PC-9 (cell line): ENCODE results near the gene TMPRSS11E. TPM values are rescaled to one million over a fixed set of nuclear protein-coding genes. Genes with fewer than 3 reads are reported as not detected.
A peak's percentile ranks its signal among the peaks of the same experiment; 100 is the strongest.

Experiments
- BruUV-seq: library from RNA; stranded (reverse); fragments of 400-500 nt; replicated peaks from 2 replicates; lab custom pipeline; 2021; lab: Mats Ljungman, UMichigan
- CTCF ChIA-PET: fragments of 300-600 bp; sonication (Branson Sonifier 250); formaldehyde crosslinking; loops from one replicate; lab custom pipeline; 2022; ENCODE audit warnings: antibody characterized with exemption; lab: Charles Lee
- POLR2A ChIA-PET: fragments of 300-600 bp; sonication (Branson Sonifier 250); formaldehyde crosslinking; loops from one replicate; lab custom pipeline; 2022; ENCODE audit warnings: antibody characterized with exemption; ENCODE audit not compliant: unreplicated experiment; lab: Charles Lee
- DNase-seq, 2 experiments: peaks; one replicate each; pipeline versions ENCODE4 v3.0.0 to v3.0.0-alpha.2; 2015 to 2022; ENCODE audit warnings: mixed read lengths in 1 of 2
- H2AFZ ChIP-seq: fragments of 200-600 bp; sonication (generic); 2 replicates; pipeline ENCODE4 v1.8.1; 2017; ENCODE audit warnings: antibody characterized with exemption
- H3F3A ChIP-seq: fragments of 200-600 bp; sonication (generic); 2 replicates; pipeline ENCODE4 v1.8.1; 2017; ENCODE audit warnings: antibody characterized with exemption, mild to moderate bottlenecking, low read depth; ENCODE audit not compliant: insufficient read depth
- H3K27ac ChIP-seq: fragments of 200-600 bp; sonication (generic); 2 replicates; pipeline ENCODE4 v1.6.1; 2016; ENCODE audit warnings: mixed run types
- H3K27me3 ChIP-seq: fragments of 200-600 bp; sonication (generic); 2 replicates; pipeline ENCODE4 v1.6.1; 2016; ENCODE audit warnings: low read depth, mixed run types; ENCODE audit not compliant: insufficient read depth
- H3K36me3 ChIP-seq: fragments of 200-600 bp; sonication (generic); 2 replicates; pipeline ENCODE4 v1.6.1; 2016; ENCODE audit warnings: low read depth, mixed run types
- H3K4me1 ChIP-seq: fragments of 200-600 bp; sonication (generic); replicated peaks from 2 replicates; pipeline ENCODE4 v1.6.1; 2016; ENCODE audit warnings: mixed run types; ENCODE audit not compliant: insufficient read depth
- H3K4me2 ChIP-seq: fragments of 200-600 bp; sonication (generic); 2 replicates; pipeline ENCODE4 v1.6.1; 2017; ENCODE audit warnings: mixed run types
- H3K4me3 ChIP-seq: fragments of 200-600 bp; sonication (generic); 2 replicates; pipeline ENCODE4 v1.6.1; 2016; ENCODE audit warnings: mixed run types
- H3K79me2 ChIP-seq: fragments of 200-600 bp; sonication (generic); 2 replicates; pipeline ENCODE4 v1.6.1; 2017; ENCODE audit warnings: low read depth, mixed run types
- H3K9me2 ChIP-seq: fragments of 200-600 bp; sonication (generic); 2 replicates; pipeline ENCODE4 v1.8.1; 2017; ENCODE audit warnings: mild to moderate bottlenecking; ENCODE audit not compliant: insufficient read depth
- H3K9me3 ChIP-seq: fragments of 200-600 bp; sonication (generic); 2 replicates; pipeline ENCODE4 v1.8.1; 2016; ENCODE audit warnings: low read depth; ENCODE audit not compliant: insufficient read depth
- H4K20me1 ChIP-seq: fragments of 200-600 bp; sonication (generic); 2 replicates; pipeline ENCODE4 v1.8.1; 2017; ENCODE audit not compliant: insufficient read depth
- CTCF ChIP-seq: fragments of 200-600 bp; sonication (generic); conservative IDR thresholded peaks from 2 replicates; pipeline ENCODE4 v1.6.1; 2017; ENCODE audit warnings: mixed run types, antibody characterized with exemption, mild to moderate bottlenecking, moderate library complexity
- EZH2 ChIP-seq: fragments of 200-600 bp; sonication (generic); IDR thresholded peaks from 2 replicates; pipeline ENCODE4 v1.8.0; 2017; ENCODE audit warnings: antibody characterized with exemption, low read depth
- intact Hi-C: fragments of 100-400 bp; cut with micrococcal nuclease; formaldehyde crosslinking; loops from one replicate; pipeline ENCODE4 v1.10.0; 2022; ENCODE audit not compliant: unreplicated experiment
- total RNA-seq: library from RNA; stranded (reverse); gene quantifications from 2 replicates; pipeline ENCODE4 v1.2.3, GENCODE V29; 2021

Gene TMPRSS11E
- total RNA-seq, 1 experiment from 2014 or later = not detected

DNA sequence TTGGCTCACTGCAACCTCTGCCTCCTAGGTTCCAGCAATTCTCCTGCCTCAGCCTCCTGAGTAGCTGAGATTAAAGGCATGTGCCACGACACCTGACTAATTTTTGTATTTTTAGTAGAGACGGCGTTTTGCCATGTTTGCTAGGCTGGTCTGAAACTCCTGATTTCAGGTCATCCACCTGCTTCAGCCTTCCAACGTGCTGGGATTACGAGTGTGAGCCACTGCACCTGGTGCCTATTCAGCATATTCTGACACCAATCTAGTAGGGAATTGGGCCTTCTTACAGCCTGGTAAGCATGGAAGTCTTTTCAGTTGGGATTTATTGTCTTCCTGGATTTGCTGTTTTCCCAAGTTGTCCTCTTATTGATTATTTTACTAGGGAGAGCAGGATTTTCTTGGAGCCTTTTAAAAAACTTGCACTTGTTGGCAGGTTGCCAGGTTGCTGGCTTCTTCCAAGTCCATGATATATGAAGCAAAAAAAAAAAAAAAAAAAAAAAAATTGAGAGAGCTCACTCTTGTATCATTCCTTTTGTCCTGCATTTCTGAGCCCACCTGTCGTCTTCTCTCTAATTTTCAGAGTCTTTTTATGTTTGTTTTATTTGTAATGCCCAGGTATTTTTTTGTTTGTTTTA is 43.7 kb downstream of the TMPRSS11E start:
- ChIA-PET POLR2A (no interaction called here), CTCF (no interaction called here)
- Histone ChIP-seq H3K4me1 (no peaks in the 10 kb centered on the region), H4K20me1 (no peaks in the 10 kb centered on the region), H3K36me3 (no peaks in the 10 kb centered on the region), H2AFZ (no peak overlapping the region), H3F3A (no peaks in the 10 kb centered on the region), H3K4me3 (no peak overlapping the region), H3K9me3 (no peaks in the 10 kb centered on the region), H3K27ac (no peak overlapping the region), H3K9me2 (no peaks in the 10 kb centered on the region), H3K27me3 (no peaks in the 10 kb centered on the region), H3K79me2 (no peaks in the 10 kb centered on the region), H3K4me2 (no peak overlapping the region)
- no peak for DNase-seq
- intact Hi-C loops = no loop called here
- BruUV-seq = no TSS peak
- TF ChIP-seq EZH2 (no peak), CTCF (no peak)

DNA sequence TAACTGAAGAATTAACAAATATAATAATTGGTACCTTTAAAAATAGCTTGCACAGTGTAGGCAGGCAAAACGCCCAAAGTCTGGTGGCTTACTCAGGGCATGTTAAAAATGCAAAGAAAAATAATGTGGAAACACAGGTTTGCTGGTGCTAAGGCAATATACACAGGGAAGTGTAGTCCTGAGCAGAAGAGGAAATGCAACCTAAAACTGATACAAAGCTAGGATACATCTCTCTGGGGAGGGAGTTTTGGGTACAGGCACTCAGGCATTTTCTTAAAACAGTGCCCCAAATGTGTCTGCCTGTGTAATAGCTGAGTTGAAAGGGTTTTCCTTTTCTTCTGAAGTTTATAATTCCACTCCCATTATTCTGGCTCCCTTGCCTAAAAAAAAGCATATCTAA is 47.4 kb downstream of the TMPRSS11E start:
- DNase-seq = no peak
- CTCF ChIA-PET = no interaction called here
- H3K9me2 ChIP-seq = no peaks in the 10 kb centered on the region
- H3K36me3 ChIP-seq = no peaks in the 10 kb centered on the region
- intact Hi-C loops = no loop called here
- no peaks in the 10 kb centered on the region for H3K9me3 ChIP-seq
- no peak for TF ChIP-seq CTCF
- TF ChIP-seq EZH2 = no peak
- H3F3A ChIP-seq = no peaks in the 10 kb centered on the region
- H3K79me2 ChIP-seq = no peaks in the 10 kb centered on the region
- no peak overlapping the region for H2AFZ ChIP-seq
- H3K27me3 ChIP-seq = no peaks in the 10 kb centered on the region
- H3K27ac ChIP-seq = no peak overlapping the region
- no TSS peak for BruUV-seq
- no peaks in the 10 kb centered on the region for H4K20me1 ChIP-seq
- H3K4me3 ChIP-seq = no peak overlapping the region
- no peak overlapping the region for H3K4me2 ChIP-seq
- no peaks in the 10 kb centered on the region for H3K4me1 ChIP-seq
- POLR2A ChIA-PET = no interaction called here

GRCh38 chr4:68498413-68499007 is 51.2 kb downstream of the TMPRSS11E start:
- Histone ChIP-seq H3K27ac (no peak overlapping the region), H4K20me1 (no peaks in the 10 kb centered on the region), H3K27me3 (no peaks in the 10 kb centered on the region), H3K4me2 (no peak overlapping the region), H3K9me2 (no peaks in the 10 kb centered on the region), H2AFZ (no peak overlapping the region), H3K36me3 (no peaks in the 10 kb centered on the region), H3K79me2 (no peaks in the 10 kb centered on the region), H3K4me3 (no peak overlapping the region), H3K9me3 (no peaks in the 10 kb centered on the region), H3F3A (no peaks in the 10 kb centered on the region), H3K4me1 (no peaks in the 10 kb centered on the region)
- ChIA-PET POLR2A (interaction anchor here (0.6 to 0.7 kb wide), 2 partner anchors 406 to 408 kb away, joined by 3 to 11 read pairs; no protein-coding TSS in a partner anchor), CTCF (no interaction called here)
- BruUV-seq = no TSS peak
- intact Hi-C loops = loop anchor here (1.0 kb wide), 1 partner anchor 672 kb away; no protein-coding TSS in a partner anchor
- TF ChIP-seq EZH2 (no peak), CTCF (peak; percentile 82)
- DNase-seq = peak in 1 of 2 experiments; percentile 35
